HepG2 (cell line): ENCODE data around the gene ARHGAP29. TPM values are rescaled to one million over a fixed set of nuclear protein-coding genes. Genes with fewer than 3 reads are reported as not detected.

Source experiments
- ATAC-seq: fragments of 200-7000 bp; cut with Tn5 transposase; 3 replicates; pipeline ENCODE4 v1.9.1; 2020; ENCODE audit warnings: mild to moderate bottlenecking, moderate library complexity
- BruUV-seq: library from RNA; stranded (reverse); fragments of 400-500 nt; replicated peaks from 2 replicates; lab custom pipeline; 2021; lab: Mats Ljungman, UMichigan
- CTCF ChIA-PET: fragments of 300-600 bp; formaldehyde crosslinking; extraction: SDS; loops from one replicate; lab custom pipeline; 2021; ENCODE audit warnings: low total read pairs, inconsistent platforms, low intra/inter-chr PET ratio; lab: Yijun Ruan, JAX
- POLR2A ChIA-PET: fragments of 350-600 bp; sonication (Branson Sonifier 250); formaldehyde crosslinking; loops from one replicate; lab custom pipeline; 2020; ENCODE audit warnings: antibody characterized with exemption, inconsistent platforms; lab: Yijun Ruan, JAX
- DNase-seq: peaks from one replicate; pipeline ENCODE4 v3.0.0-alpha.2; 2015; ENCODE audit warnings: low spot score
- FAIRE-seq: peaks from 3 replicates; lab custom pipeline; 2011; peaks lifted over from hg19 to GRCh38; lab: Jason Lieb, UNC
- H2AFZ ChIP-seq: one replicate; pipeline ENCODE4 v1.6.1; 2011; ENCODE audit warnings: low read length, inconsistent platforms
- H3K27ac ChIP-seq: fragments of 300-600 bp; 3 replicates; pipeline ENCODE4 v1.8.0; 2011; ENCODE audit warnings: mixed run types, mild to moderate bottlenecking, mixed read lengths, low read length, inconsistent platforms; ENCODE audit not compliant: insufficient read depth; ENCODE audit errors: extremely low read length
- H3K27me3 ChIP-seq, 2 experiments: fragments of 200-600 bp in 1 of 2; 2 replicates in 1 of 2; 3 replicates in 1 of 2; pipeline versions ENCODE4 v1.6.0 to v1.8.0; 2011; ENCODE audit warnings: low read length in 2 of 2, mild to moderate bottlenecking in 2 of 2, moderate library complexity in 2 of 2, inconsistent platforms in 1 of 2; ENCODE audit not compliant: insufficient read depth in 2 of 2, control insufficient read depth in 1 of 2
- H3K36me3 ChIP-seq, 2 experiments: fragments of 200-600 bp in 1 of 2; replicated peaks in 1 of 2; 2 replicates in 1 of 2; 3 replicates in 1 of 2; pipeline versions ENCODE4 v1.5.1 to v1.8.0; 2011; ENCODE audit warnings: low read length in 2 of 2, inconsistent platforms in 1 of 2; ENCODE audit not compliant: insufficient read depth in 2 of 2, control insufficient read depth in 1 of 2
- H3K4me1 ChIP-seq: 2 replicates; pipeline ENCODE4 v1.5.1; 2012; ENCODE audit warnings: low read length, inconsistent platforms; ENCODE audit not compliant: insufficient read depth
- H3K4me2 ChIP-seq: 2 replicates; pipeline ENCODE4 v1.6.0; 2011; ENCODE audit warnings: low read depth, low read length, inconsistent platforms
- H3K4me3 ChIP-seq, 3 experiments: fragments of 200-600 bp in 1 of 3; sonication (generic), shearing (Covaris generic) in 1 of 3; replicated peaks in 1 of 3; 2 replicates each; pipeline ENCODE4 v1.5.1; 2011 to 2016; ENCODE audit warnings: low read length in 3 of 3, inconsistent platforms in 2 of 3, low read depth in 2 of 3, mild to moderate bottlenecking in 2 of 3, control low read depth in 1 of 3, mixed read lengths in 1 of 3; ENCODE audit not compliant: insufficient read depth in 1 of 3
- H3K79me2 ChIP-seq: one replicate; pipeline ENCODE4 v1.6.1; 2011; ENCODE audit warnings: low read length, inconsistent platforms; ENCODE audit not compliant: insufficient read depth
- H3K9ac ChIP-seq: 2 replicates; pipeline ENCODE4 v1.6.0; 2011; ENCODE audit warnings: mild to moderate bottlenecking, low read depth, low read length, inconsistent platforms; ENCODE audit not compliant: insufficient read depth
- H3K9me3 ChIP-seq: 2 replicates; pipeline ENCODE4 v1.5.1; 2012; ENCODE audit warnings: mild to moderate bottlenecking, low read length
- H4K20me1 ChIP-seq: 2 replicates; pipeline ENCODE4 v1.6.0; 2011; ENCODE audit warnings: inconsistent platforms, mild to moderate bottlenecking, low read length, moderate library complexity; ENCODE audit not compliant: insufficient read depth
- AKNA ChIP-seq: sonication (generic); formaldehyde crosslinking; IDR thresholded peaks from 2 replicates; pipeline ENCODE4 v1.4.0; 2020; ENCODE audit warnings: missing genetic modification reagents, borderline replicate concordance
- HMGXB3 ChIP-seq: sonication (generic); formaldehyde crosslinking; IDR thresholded peaks from 2 replicates; pipeline ENCODE4 v1.4.0; 2020; ENCODE audit warnings: missing genetic modification reagents, borderline replicate concordance
- MIER2 ChIP-seq: IDR thresholded peaks from 2 replicates; pipeline ENCODE4 v1.6.1; 2016; ENCODE audit warnings: missing biosample characterization, missing genetic modification reagents
- RAD51 ChIP-seq: fragments of 450-650 bp; IDR thresholded peaks from 2 replicates; pipeline ENCODE4 v1.6.1; 2016; ENCODE audit warnings: borderline replicate concordance
- TBX3 ChIP-seq: fragments of 450-650 bp; IDR thresholded peaks from 2 replicates; pipeline ENCODE4 v1.6.1; 2017; ENCODE audit warnings: antibody characterized with exemption, mild to moderate bottlenecking, inconsistent platforms, borderline replicate concordance
- ZNF121 ChIP-seq: sonication (generic); formaldehyde crosslinking; IDR thresholded peaks from 2 replicates; pipeline ENCODE4 v1.5.0; 2020; ENCODE audit warnings: mild to moderate bottlenecking, missing genetic modification reagents
- ZNF253 ChIP-seq: sonication (generic); formaldehyde crosslinking; IDR thresholded peaks from 2 replicates; pipeline ENCODE4 v1.8.0; 2022; ENCODE audit warnings: mild to moderate bottlenecking, missing genetic modification reagents, borderline replicate concordance
- ZNF326 ChIP-seq: sonication (generic); formaldehyde crosslinking; IDR thresholded peaks from 2 replicates; pipeline ENCODE4 v1.4.0; 2020; ENCODE audit warnings: missing genetic modification reagents, borderline replicate concordance
- ZNF720 ChIP-seq: sonication (generic); formaldehyde crosslinking; IDR thresholded peaks from 2 replicates; pipeline ENCODE4 v1.4.0; 2020; ENCODE audit warnings: missing genetic modification reagents
- ZNF747 ChIP-seq: sonication (generic); formaldehyde crosslinking; IDR thresholded peaks from 2 replicates; pipeline ENCODE4 v1.8.1; 2023; ENCODE audit warnings: missing genetic modification reagents, mild to moderate bottlenecking, borderline replicate concordance
- WGBS: methylation state at CpG from one replicate; pipeline ENCODE4 v1.1.6; 2017; ENCODE audit warnings: low lambda C conversion rate; 5-methylcytosine and 5-hydroxymethylcytosine counted together
- in situ Hi-C: cut with HindIII; loops from 2 replicates; pipeline ENCODE4 v1.10.0; 2017; ENCODE audit warnings: low pct_unique_long_range_greater_than_20kb; ENCODE audit not compliant: extremely low pct_ligation_motif_present
- intact Hi-C: fragments of 100-400 bp; cut with micrococcal nuclease; formaldehyde crosslinking; loops from one replicate; pipeline ENCODE4 v1.10.0; 2022; ENCODE audit not compliant: unreplicated experiment
- polyA plus RNA-seq, 8 experiments: library from polyadenylated mRNA; depleted of rRNA in 3 of 8; stranded (reverse) in 7 of 8; unstranded in 1 of 8; fragments of >200 nt; fragmentation: Illumina TruSeq in 4 of 8; extraction: Trizol in 4 of 8; gene quantifications; 2 replicates each; pipeline versions ENCODE4 v1.2.1 to v1.2.3, GENCODE V29; 2011 to 2016; ENCODE audit warnings: low read depth in 4 of 8, missing spikeins in 1 of 8, mixed read lengths in 1 of 8; ENCODE audit not compliant: insufficient read depth in 1 of 8
- total RNA-seq, 5 experiments: library from RNA; depleted of rRNA; stranded (reverse); fragments of >200 nt; fragmentation: Illumina TruSeq; extraction: Trizol; gene quantifications; 2 replicates each; pipeline ENCODE4 v1.2.3, GENCODE V29; 2016; ENCODE audit warnings: low read depth in 1 of 5

ARHGAP29 gene
- total and polyA plus RNA-seq, 2 of the 13 experiments (the other 11 are each of a cell fraction or from before 2014, with no cell fraction given): 12.8 to 18.3 TPM

- no peak overlapping the region for H3K27ac ChIP-seq
- no peak for ATAC-seq
- intact Hi-C loops (no loop called here), in situ Hi-C loops (no loop called here)
- H3K4me1 ChIP-seq: peaks cover 13% of the 10 kb centered on the region
- no peaks in the 10 kb centered on the region for H4K20me1 ChIP-seq
- POLR2A ChIA-PET: no interaction called here
- no peaks in the 10 kb centered on the region for H3K36me3 ChIP-seq
- no peaks in the 10 kb centered on the region for H3K79me2 ChIP-seq
- H3K4me2 ChIP-seq: no peak overlapping the region
- no peak for DNase-seq
- no TSS peak for BruUV-seq
- CTCF ChIA-PET: no interaction called here
- TF ChIP-seq ZNF747: no peak
- no peak for FAIRE-seq
- no peak overlapping the region for H3K4me3 ChIP-seq
- H3K9ac ChIP-seq: no peak overlapping the region
- H2AFZ ChIP-seq: no peak overlapping the region
- no peaks in the 10 kb centered on the region for H3K9me3 ChIP-seq
- H3K27me3 ChIP-seq: no peaks in the 10 kb centered on the region; a peak in 1 of 5 replicates
- 62% methylated on average over 2 of the region's 2 CpGs for WGBS
Observed at GRCh38 chr1:94142583-94142982, 94.8 kb downstream of the ARHGAP29 start.

GRCh38 chr1:94142022-94142421 lies 95.4 kb downstream of the ARHGAP29 start:
- H3K27me3 ChIP-seq: no peaks in the 10 kb centered on the region; a peak in 1 of 5 replicates
- BruUV-seq: no TSS peak
- in situ Hi-C loops: no loop called here
- no peaks in the 10 kb centered on the region for H3K79me2 ChIP-seq
- no peaks in the 10 kb centered on the region for H4K20me1 ChIP-seq
- WGBS: 43% methylated on average over 1 of the region's 1 CpG
- no peak overlapping the region for H3K27ac ChIP-seq
- no peak overlapping the region for H3K4me2 ChIP-seq
- no peaks in the 10 kb centered on the region for H3K36me3 ChIP-seq
- POLR2A ChIA-PET: no interaction called here
- H3K9ac ChIP-seq: no peak overlapping the region
- CTCF ChIA-PET: no interaction called here
- H2AFZ ChIP-seq: no peak overlapping the region
- no peak for FAIRE-seq
- H3K4me1 ChIP-seq: peaks cover 13% of the 10 kb centered on the region
- no peaks in the 10 kb centered on the region for H3K9me3 ChIP-seq
- no peak for DNase-seq
- intact Hi-C loops: no loop called here
- no peak for ATAC-seq
- TF ChIP-seq TBX3 (no peak), MIER2 (CRISPR knock-in tag) (no peak), ZNF253 (CRISPR knock-in tag) (no peak), ZNF326 (CRISPR knock-in tag) (no peak), ZNF121 (CRISPR knock-in tag) (no peak), AKNA (CRISPR knock-in tag) (no peak), ZNF720 (CRISPR knock-in tag) (no peak), RAD51 (no peak), HMGXB3 (CRISPR knock-in tag) (no peak)
- no peak overlapping the region for H3K4me3 ChIP-seq
